AG04450 (cell line): Measurements from ENCODE around the gene RAPGEF1. TPM values are rescaled to one million over a fixed set of nuclear protein-coding genes. Genes with fewer than 3 reads are reported as not detected.

Source experiments
- CTCF ChIA-PET: fragments of 300-600, 350-600 bp; formaldehyde crosslinking; extraction: SDS; loops from one replicate; lab custom pipeline; 2022; ENCODE audit warnings: antibody characterized with exemption, inconsistent platforms; lab: Charles Lee
- POLR2A ChIA-PET: fragments of 350-600 bp; formaldehyde crosslinking; extraction: SDS; loops from one replicate; lab custom pipeline; 2021; ENCODE audit warnings: antibody characterized with exemption, inconsistent platforms; lab: Yijun Ruan, JAX
- DNase-seq: peaks from one replicate; pipeline ENCODE4 v3.0.0-alpha.2; 2011; ENCODE audit warnings: low read depth, low spot score
- H3K27ac ChIP-seq: one replicate; pipeline ENCODE4 v1.5.1; 2012; ENCODE audit warnings: low read depth, low read length, control low read depth
- H3K27me3 ChIP-seq: one replicate; pipeline ENCODE4 v1.6.0; 2012; ENCODE audit warnings: low read length; ENCODE audit not compliant: control insufficient read depth, insufficient read depth
- H3K4me3 ChIP-seq: 2 replicates; pipeline ENCODE4 v1.5.1; 2011; ENCODE audit warnings: mild to moderate bottlenecking, low read depth, low read length, control low read depth
- H3K9me3 ChIP-seq: 2 replicates; pipeline ENCODE4 v1.5.1; 2012; ENCODE audit warnings: low read length; ENCODE audit not compliant: control insufficient read depth, insufficient read depth
- CTCF ChIP-seq: IDR thresholded peaks from 2 replicates; pipeline ENCODE4 v1.5.1; 2011; ENCODE audit warnings: low read depth, low read length, control low read depth, inconsistent platforms
- polyA plus RNA-seq: library from polyadenylated mRNA; depleted of rRNA; stranded (reverse); fragments of >200 nt; gene quantifications from 2 replicates; pipeline ENCODE4 v1.2.3, GENCODE V29; 2011

RAPGEF1 gene
- polyA plus RNA-seq, 1 experiment = 27.6 TPM

- no peak for TF ChIP-seq CTCF
- no peak overlapping the region for H3K4me3 ChIP-seq
- no peaks in the 10 kb centered on the region for H3K9me3 ChIP-seq
- no peak overlapping the region for H3K27ac ChIP-seq
- ChIA-PET POLR2A (no interaction called here), CTCF (interaction anchor here (1.5 kb wide), 1 partner anchor 9 kb away, joined by 3 read pairs; no protein-coding TSS in a partner anchor)
- no peaks in the 10 kb centered on the region for H3K27me3 ChIP-seq
- DNase-seq = no peak
These were observed 38.0 kb downstream of the RAPGEF1 start for GRCh38 chr9:131701789-131702337.

- POLR2A ChIA-PET = no interaction called here
- Histone ChIP-seq H3K27ac (no peak overlapping the region), H3K27me3 (no peaks in the 10 kb centered on the region), H3K9me3 (no peaks in the 10 kb centered on the region), H3K4me3 (no peak overlapping the region)
- no peak for DNase-seq
- CTCF ChIA-PET = interaction anchor here (1.5 kb wide), 1 partner anchor 9 kb away, joined by 3 read pairs; no protein-coding TSS in a partner anchor
- no peak for TF ChIP-seq CTCF
These were observed 38.5 kb downstream of the RAPGEF1 start for GRCh38 chr9:131701436-131701781.

- DNase-seq = no peak
- Histone ChIP-seq H3K9me3 (no peaks in the 10 kb centered on the region), H3K27me3 (no peaks in the 10 kb centered on the region), H3K27ac (no peak overlapping the region), H3K4me3 (no peak overlapping the region)
- ChIA-PET POLR2A (no interaction called here), CTCF (interaction anchor here (1.5 kb wide), 1 partner anchor 10 kb away, joined by 3 read pairs; no protein-coding TSS in a partner anchor)
- TF ChIP-seq CTCF = no peak
These were observed 39.0 kb downstream of the RAPGEF1 start for GRCh38 chr9:131700765-131701435.

GRCh38 chr9:131700076-131700475 is 39.8 kb downstream of the RAPGEF1 start:
- DNase-seq = no peak
- Histone ChIP-seq H3K4me3 (no peak overlapping the region), H3K9me3 (no peaks in the 10 kb centered on the region), H3K27ac (no peak overlapping the region), H3K27me3 (no peaks in the 10 kb centered on the region)
- ChIA-PET POLR2A (interaction anchor here (0.5 kb wide), 1 partner anchor 240 kb away, joined by 3 read pairs; no protein-coding TSS in a partner anchor), CTCF (no interaction called here)
- TF ChIP-seq CTCF = no peak

- Histone ChIP-seq H3K4me3 (no peak overlapping the region), H3K27ac (no peak overlapping the region), H3K27me3 (no peaks in the 10 kb centered on the region), H3K9me3 (no peaks in the 10 kb centered on the region)
- no peak for TF ChIP-seq CTCF
- DNase-seq = no peak
- ChIA-PET CTCF (no interaction called here), POLR2A (interaction anchor here (0.6 to 0.9 kb wide), 3 partner anchors 20 to 35 kb away, joined by 3 to 4 read pairs (median 4); no protein-coding TSS in a partner anchor)
These were observed 41.3 kb downstream of the RAPGEF1 start for GRCh38 chr9:131698618-131698985.
